ENCODE data around the gene CTSK.

The CTSK gene

GRCh38 chr1:150753416-150753815 is 54.6 kb downstream of the CTSK start:
- H3K27ac Mint-ChIP-seq, result no peak overlapping the region
- no peaks in the 10 kb centered on the region for H3K27me3 Mint-ChIP-seq
- no peaks in the 10 kb centered on the region for H3K4me1 Mint-ChIP-seq (ENCODE audit: low read depth)
- H3K36me3 Mint-ChIP-seq, result peaks cover 9% of the 10 kb centered on the region
- H3K9me3 Mint-ChIP-seq (ENCODE audit: low read depth), result no peaks in the 10 kb centered on the region
- H3K4me3 Mint-ChIP-seq, result no peak overlapping the region

- no peaks in the 10 kb centered on the region for H3K27me3 Mint-ChIP-seq
- H3K27ac Mint-ChIP-seq, result no peak overlapping the region
- H3K36me3 Mint-ChIP-seq, result peaks cover 9% of the 10 kb centered on the region
- H3K9me3 Mint-ChIP-seq (ENCODE audit: low read depth), result no peaks in the 10 kb centered on the region
- H3K4me1 Mint-ChIP-seq (ENCODE audit: low read depth), result no peaks in the 10 kb centered on the region
- no peak overlapping the region for H3K4me3 Mint-ChIP-seq
Observed at GRCh38 chr1:150751443-150751842, 56.6 kb downstream of the CTSK start.

- H3K27ac Mint-ChIP-seq, result no peak overlapping the region
Observed at GRCh38 chr1:150749720-150750311, 58.2 kb downstream of the CTSK start.

GRCh38 chr1:150748878-150749719 is 59.0 kb downstream of the CTSK start:
- Mint-ChIP-seq H3K36me3 (peaks cover 9% of the 10 kb centered on the region), H3K4me3 (no peak overlapping the region), H3K9me3 (ENCODE audit: low read depth) (no peaks in the 10 kb centered on the region), H3K27ac (no peak overlapping the region), H3K27me3 (no peaks in the 10 kb centered on the region), H3K4me1 (ENCODE audit: low read depth) (no peaks in the 10 kb centered on the region)

More at GRCh38 chr1:150749720-150750311, 58.2 kb downstream of the CTSK start:
- H3K9me3 Mint-ChIP-seq (ENCODE audit: low read depth), result no peaks in the 10 kb centered on the region
- no peaks in the 10 kb centered on the region for H3K27me3 Mint-ChIP-seq
- no peaks in the 10 kb centered on the region for H3K4me1 Mint-ChIP-seq (ENCODE audit: low read depth)
- H3K4me3 Mint-ChIP-seq, result no peak overlapping the region
- H3K36me3 Mint-ChIP-seq, result peaks cover 9% of the 10 kb centered on the region

All from activated naive CD8-positive, alpha-beta T cell (primary cell).